ENCODE results near the gene PPP2R5B.

- TF ChIP-seq YY1 (IDR thresholded peaks at IDR 0.05; ENCODE audit: insufficient read depth, insufficient read length) (no peak), SUZ12 (IDR thresholded peaks at IDR 0.05; ENCODE audit: extremely low read depth, insufficient read depth, insufficient read length) (no peak)
These were observed 46.9 kb upstream of the PPP2R5B start for GRCh38 chr11:64877390-64878222.

Data from NT2/D1 (cell line).